AG04449 (cell line): ENCODE data around the gene LPAR5.

Source experiments
- CTCF ChIA-PET: fragments of 350-600 bp; formaldehyde crosslinking; extraction: SDS; loops from one replicate; lab custom pipeline; 2021; ENCODE audit warnings: antibody characterized with exemption; lab: Yijun Ruan, JAX
- POLR2A ChIA-PET: fragments of 400-600, 350-600 bp; formaldehyde crosslinking; extraction: SDS; loops from one replicate; lab custom pipeline; 2020; ENCODE audit warnings: antibody characterized with exemption, inconsistent platforms; lab: Yijun Ruan, JAX
- DNase-seq: peaks from one replicate; pipeline ENCODE4 v3.0.0-alpha.2; 2010; ENCODE audit warnings: low read depth, low spot score
- H3K4me3 ChIP-seq: 2 replicates; pipeline ENCODE4 v1.5.1; 2011; ENCODE audit warnings: low read depth, mild to moderate bottlenecking, control low read depth, low read length
- CTCF ChIP-seq: IDR thresholded peaks from one replicate; pipeline ENCODE4 v1.5.1; 2011; ENCODE audit warnings: mild to moderate bottlenecking, moderate library complexity, low read length, control low read depth, inconsistent platforms; ENCODE audit not compliant: insufficient read depth; ENCODE audit errors: missing control alignments

Gene LPAR5

GRCh38 chr12:6664902-6665301, 29.1 kb upstream of the LPAR5 start:
- no peak for DNase-seq
- no peak for TF ChIP-seq CTCF
- CTCF ChIA-PET = interaction anchor here (0.8 to 1.8 kb wide), 7 partner anchors 10 to 89 kb away, joined by 3 to 9 read pairs (median 4); partner anchors contain the start of genes MLF2 and ZNF384
- no peak overlapping the region for H3K4me3 ChIP-seq
- POLR2A ChIA-PET = no interaction called here

- H3K4me3 ChIP-seq = peak within 1 kb of the TSS; percentile 98
- ChIA-PET POLR2A (interaction anchor here (0.6 kb wide), 1 partner anchor 130 kb away, joined by 5 read pairs; no protein-coding TSS in a partner anchor), CTCF (interaction anchor here (1.1 to 1.5 kb wide), 2 partner anchors 22 to 44 kb away, joined by 4 to 5 read pairs; no protein-coding TSS in a partner anchor)
- DNase-seq = peak; percentile 96
- no peak for TF ChIP-seq CTCF
These were observed 27.4 kb upstream of the LPAR5 start, which contains the start of gene ING4 for GRCh38 chr12:6662906-6663742. Gene ING4 (minus strand): TSS chr12:6663119. CDS start chr12:6663101, 18 bp downstream.

GRCh38 chr12:6662602-6662905, 26.8 kb upstream of the LPAR5 start:
- POLR2A ChIA-PET = no interaction called here
- TF ChIP-seq CTCF = no peak
- CTCF ChIA-PET = no interaction called here
- H3K4me3 ChIP-seq = peak overlapping the region; percentile 98
- no peak for DNase-seq

GRCh38 chr12:6653987-6654386, 18.2 kb upstream of the LPAR5 start:
- no peak overlapping the region for H3K4me3 ChIP-seq
- no peak for DNase-seq
- ChIA-PET POLR2A (no interaction called here), CTCF (interaction anchor here (1.5 kb wide), 1 partner anchor 33 kb away, joined by 4 read pairs; no protein-coding TSS in a partner anchor)
- TF ChIP-seq CTCF = no peak

- POLR2A ChIA-PET = no interaction called here
- CTCF ChIA-PET = interaction anchor here (1.5 kb wide), 1 partner anchor 33 kb away, joined by 4 read pairs; no protein-coding TSS in a partner anchor
- TF ChIP-seq CTCF = no peak
- no peak for DNase-seq
- H3K4me3 ChIP-seq = no peak overlapping the region
These were observed 17.6 kb upstream of the LPAR5 start for GRCh38 chr12:6653342-6653741.

GRCh38 chr12:6652391-6652790, 16.6 kb upstream of the LPAR5 start:
- no peak for TF ChIP-seq CTCF
- no peak for DNase-seq
- ChIA-PET CTCF (no interaction called here), POLR2A (no interaction called here)
- H3K4me3 ChIP-seq = no peak overlapping the region
